ENCODE data around the gene ASPSCR1. TPM values are rescaled to one million over a fixed set of nuclear protein-coding genes. Genes with fewer than 3 reads are reported as not detected.

Gene ASPSCR1
- total and polyA plus RNA-seq, 2 of the 13 experiments (the other 11 are each of a cell fraction or from before 2014, with no cell fraction given), result 274 to 314 TPM

- TF ChIP-seq, protein P1, sequence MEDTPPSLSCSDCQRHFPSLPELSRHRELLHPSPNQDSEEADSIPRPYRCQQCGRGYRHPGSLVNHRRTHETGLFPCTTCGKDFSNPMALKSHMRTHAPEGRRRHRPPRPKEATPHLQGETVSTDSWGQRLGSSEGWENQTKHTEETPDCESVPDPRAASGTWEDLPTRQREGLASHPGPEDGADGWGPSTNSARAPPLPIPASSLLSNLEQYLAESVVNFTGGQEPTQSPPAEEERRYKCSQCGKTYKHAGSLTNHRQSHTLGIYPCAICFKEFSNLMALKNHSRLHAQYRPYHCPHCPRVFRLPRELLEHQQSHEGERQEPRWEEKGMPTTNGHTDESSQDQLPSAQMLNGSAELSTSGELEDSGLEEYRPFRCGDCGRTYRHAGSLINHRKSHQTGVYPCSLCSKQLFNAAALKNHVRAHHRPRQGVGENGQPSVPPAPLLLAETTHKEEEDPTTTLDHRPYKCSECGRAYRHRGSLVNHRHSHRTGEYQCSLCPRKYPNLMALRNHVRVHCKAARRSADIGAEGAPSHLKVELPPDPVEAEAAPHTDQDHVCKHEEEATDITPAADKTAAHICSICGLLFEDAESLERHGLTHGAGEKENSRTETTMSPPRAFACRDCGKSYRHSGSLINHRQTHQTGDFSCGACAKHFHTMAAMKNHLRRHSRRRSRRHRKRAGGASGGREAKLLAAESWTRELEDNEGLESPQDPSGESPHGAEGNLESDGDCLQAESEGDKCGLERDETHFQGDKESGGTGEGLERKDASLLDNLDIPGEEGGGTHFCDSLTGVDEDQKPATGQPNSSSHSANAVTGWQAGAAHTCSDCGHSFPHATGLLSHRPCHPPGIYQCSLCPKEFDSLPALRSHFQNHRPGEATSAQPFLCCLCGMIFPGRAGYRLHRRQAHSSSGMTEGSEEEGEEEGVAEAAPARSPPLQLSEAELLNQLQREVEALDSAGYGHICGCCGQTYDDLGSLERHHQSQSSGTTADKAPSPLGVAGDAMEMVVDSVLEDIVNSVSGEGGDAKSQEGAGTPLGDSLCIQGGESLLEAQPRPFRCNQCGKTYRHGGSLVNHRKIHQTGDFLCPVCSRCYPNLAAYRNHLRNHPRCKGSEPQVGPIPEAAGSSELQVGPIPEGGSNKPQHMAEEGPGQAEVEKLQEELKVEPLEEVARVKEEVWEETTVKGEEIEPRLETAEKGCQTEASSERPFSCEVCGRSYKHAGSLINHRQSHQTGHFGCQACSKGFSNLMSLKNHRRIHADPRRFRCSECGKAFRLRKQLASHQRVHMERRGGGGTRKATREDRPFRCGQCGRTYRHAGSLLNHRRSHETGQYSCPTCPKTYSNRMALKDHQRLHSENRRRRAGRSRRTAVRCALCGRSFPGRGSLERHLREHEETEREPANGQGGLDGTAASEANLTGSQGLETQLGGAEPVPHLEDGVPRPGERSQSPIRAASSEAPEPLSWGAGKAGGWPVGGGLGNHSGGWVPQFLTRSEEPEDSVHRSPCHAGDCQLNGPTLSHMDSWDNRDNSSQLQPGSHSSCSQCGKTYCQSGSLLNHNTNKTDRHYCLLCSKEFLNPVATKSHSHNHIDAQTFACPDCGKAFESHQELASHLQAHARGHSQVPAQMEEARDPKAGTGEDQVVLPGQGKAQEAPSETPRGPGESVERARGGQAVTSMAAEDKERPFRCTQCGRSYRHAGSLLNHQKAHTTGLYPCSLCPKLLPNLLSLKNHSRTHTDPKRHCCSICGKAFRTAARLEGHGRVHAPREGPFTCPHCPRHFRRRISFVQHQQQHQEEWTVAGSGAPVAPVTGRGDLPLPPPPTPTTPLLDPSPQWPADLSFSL (CRISPR knock-in tag; IDR thresholded peaks at IDR 0.05), result peak; percentile 55; the same call in 1 of the 2 replicates
- TF ChIP-seq MYNN (CRISPR knock-in tag; IDR thresholded peaks at IDR 0.05; ENCODE audit: low read depth), result no peak
- TF ChIP-seq SP4 (CRISPR knock-in tag; IDR thresholded peaks at IDR 0.05), result no peak; the same call in 1 of the 2 replicates
- no peak for TF ChIP-seq ZNF605 (CRISPR knock-in tag; IDR thresholded peaks at IDR 0.05)
- TF ChIP-seq MED13 (CRISPR knock-in tag; IDR thresholded peaks at IDR 0.05), result no peak
- peak; percentile 32 for TF ChIP-seq ZBTB33 (CRISPR knock-in tag; IDR thresholded peaks at IDR 0.05)
- 0 out of 2 replicates have a peak, but pooled peaks have one; percentile 3 for TF ChIP-seq ZFY (CRISPR knock-in tag; IDR thresholded peaks at IDR 0.05)
- TF ChIP-seq EED (CRISPR knock-in tag; IDR thresholded peaks at IDR 0.05), result no peak
- TF ChIP-seq SMARCC2 (IDR thresholded peaks at IDR 0.05), result no peak
- TF ChIP-seq POLR2AphosphoS2 (IDR thresholded peaks at IDR 0.05; ENCODE audit: low read depth, low read length), result no peak
- TF ChIP-seq RBFOX2 (IDR thresholded peaks at IDR 0.05; ENCODE audit: low read depth, low read length), result peak; percentile 77
- TF ChIP-seq ZNF24 (IDR thresholded peaks at IDR 0.05), result no peak
- TF ChIP-seq EZH2 (conservative IDR thresholded peaks at IDR 0.05; ENCODE audit: low read depth, low read length), result no peak
- 0 out of 2 replicates have a peak, but pooled peaks have one; percentile 34 for TF ChIP-seq ZNF691 (CRISPR knock-in tag; IDR thresholded peaks at IDR 0.05; ENCODE audit: borderline replicate concordance, low read depth)
- peak; percentile 29 for TF ChIP-seq U2AF1 (optimal IDR thresholded peaks at IDR 0.05; ENCODE audit: low read depth, low read length)
- TF ChIP-seq PATZ1 (CRISPR knock-in tag; IDR thresholded peaks at IDR 0.05), result no peak
- no peak for TF ChIP-seq PLSCR1 (CRISPR knock-in tag; IDR thresholded peaks at IDR 0.05; ENCODE audit: borderline replicate concordance)
- TF ChIP-seq HOXA7 (CRISPR knock-in tag; IDR thresholded peaks at IDR 0.05), result 0 out of 2 replicates have a peak, but pooled peaks have one; percentile 39
These were observed 28.4 kb downstream of the ASPSCR1 start (continued) for GRCh38 chr17:82005701-82006348.
